HG03196 (cell line): ENCODE results near the gene SLC45A2.
"Not testable (repeated sequence)": the region's sequence is repeated elsewhere in the genome, so short reads cannot be mapped to it uniquely, and the experiment has no call there.

Experiments used
- ATAC-seq: cut with Tn5 transposase; IDR thresholded peaks from one replicate; pipeline ENCODE4 v1.9.1; 2021; ENCODE audit not compliant: unreplicated experiment

SLC45A2 gene

DNA sequence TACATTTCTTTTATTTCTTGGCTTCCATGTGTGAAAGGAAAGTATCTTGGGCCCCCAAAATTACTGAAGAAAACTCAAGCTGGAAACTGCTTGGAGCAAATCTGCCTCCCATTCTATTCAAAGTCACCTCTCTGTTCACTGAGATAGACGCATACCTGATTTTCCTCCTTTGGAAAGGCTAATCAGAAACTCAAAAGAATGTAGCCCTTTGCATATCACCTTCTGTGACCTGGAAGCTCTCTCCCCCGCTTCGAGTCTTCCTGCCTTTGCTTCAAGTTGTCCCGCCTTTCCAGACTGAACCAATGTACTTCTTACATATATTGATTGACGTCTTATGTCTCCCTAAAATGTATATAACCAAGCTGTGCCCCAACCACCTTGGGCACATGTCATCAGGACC, 53.4 kb downstream of the SLC45A2 start:
- ATAC-seq, result no peak

DNA sequence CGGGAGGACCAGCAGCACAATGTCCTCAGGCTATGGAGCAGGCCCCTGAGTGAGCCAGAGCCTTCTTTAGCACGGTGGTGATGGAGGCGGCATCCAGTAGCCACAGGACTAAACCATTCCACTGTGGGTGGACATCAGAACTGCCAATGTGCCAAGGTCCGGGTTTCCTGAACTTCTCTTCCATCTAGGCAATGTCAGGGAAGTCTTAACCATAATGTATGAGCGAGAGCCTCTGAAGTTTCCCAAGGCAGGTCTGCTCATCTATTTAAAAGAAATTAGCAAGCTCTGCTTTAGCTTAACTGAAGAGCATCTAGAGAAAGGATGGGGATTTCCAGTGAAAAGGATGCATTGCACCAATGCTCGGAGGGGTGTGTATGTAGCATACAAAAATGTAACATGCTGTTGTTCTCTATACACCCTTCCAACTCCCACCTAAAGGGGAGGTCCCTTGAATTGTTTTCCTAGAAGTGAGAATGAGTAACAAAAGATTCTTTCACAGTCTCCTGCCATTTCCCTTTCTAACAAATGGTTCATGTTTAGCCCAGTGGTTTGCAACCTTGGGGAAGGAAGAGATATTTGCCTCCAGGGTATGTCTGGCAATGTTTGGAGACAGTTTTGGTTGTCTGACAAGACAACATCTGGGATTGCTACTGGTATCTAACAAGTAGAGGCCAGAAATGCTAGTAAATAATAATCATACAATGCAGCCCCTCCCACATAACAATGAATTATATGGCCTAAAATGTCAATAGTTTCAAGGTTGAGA, 54.4 kb downstream of the SLC45A2 start:
- ATAC-seq, result no peak

DNA sequence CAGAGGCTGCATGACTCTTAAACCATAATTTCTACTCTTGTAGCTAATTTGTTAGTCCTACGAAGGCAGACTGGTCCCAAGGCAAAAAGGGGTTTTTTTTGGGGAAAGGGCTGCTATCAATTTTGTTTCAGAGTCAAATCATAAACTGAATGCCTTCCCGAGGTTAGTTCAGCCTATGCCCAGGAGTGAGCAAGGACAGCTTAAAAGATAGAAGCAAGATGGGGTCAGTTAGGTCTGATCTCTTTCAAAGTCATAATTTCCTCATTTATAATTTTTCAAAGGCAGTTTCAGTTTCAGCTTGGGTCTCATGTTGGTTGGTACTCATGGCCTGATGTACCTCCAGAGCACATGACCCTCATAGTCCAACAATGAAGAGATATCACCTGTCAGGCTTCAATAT, 56.2 kb downstream of the SLC45A2 start:
- no peak for ATAC-seq

DNA sequence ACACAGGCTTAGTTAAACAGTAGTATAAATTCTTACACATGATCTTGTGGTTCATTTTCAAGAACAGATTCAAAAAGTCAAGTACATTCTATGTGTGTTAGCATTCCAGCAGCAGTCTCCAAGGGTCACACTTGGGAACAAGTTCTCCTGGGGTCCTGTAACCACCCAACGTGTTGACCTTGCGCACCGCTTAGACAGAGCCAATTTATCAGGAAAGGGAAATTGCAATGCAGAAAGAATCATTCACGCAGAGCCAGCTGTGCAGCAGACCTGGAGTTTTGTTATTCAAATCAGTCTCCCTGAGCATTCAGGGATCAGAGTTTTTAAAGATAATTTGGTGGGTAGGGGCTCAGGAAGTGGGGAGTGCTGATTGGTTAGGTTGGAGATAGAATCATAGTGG, 56.8 kb downstream of the SLC45A2 start:
- ATAC-seq, result no peak

DNA sequence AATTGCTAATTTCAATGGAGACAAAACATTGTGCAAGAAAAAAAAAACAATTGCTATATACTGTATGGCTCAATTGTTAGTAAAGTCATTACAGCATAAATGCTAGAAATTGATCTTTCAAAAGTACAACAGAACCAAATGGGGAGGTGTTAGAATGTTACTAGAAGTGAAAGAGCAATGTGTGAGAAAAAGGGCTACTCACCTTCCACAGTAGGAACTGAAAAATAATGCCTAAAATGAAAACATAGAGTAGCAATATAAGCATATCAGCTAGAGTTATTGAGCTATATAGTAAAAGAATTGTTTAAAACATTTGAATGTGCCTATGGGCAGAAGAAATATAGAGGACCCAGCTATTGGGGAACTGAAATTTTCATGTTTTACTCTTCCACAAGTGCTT, 59.2 kb downstream of the SLC45A2 start:
- no peak for ATAC-seq

DNA sequence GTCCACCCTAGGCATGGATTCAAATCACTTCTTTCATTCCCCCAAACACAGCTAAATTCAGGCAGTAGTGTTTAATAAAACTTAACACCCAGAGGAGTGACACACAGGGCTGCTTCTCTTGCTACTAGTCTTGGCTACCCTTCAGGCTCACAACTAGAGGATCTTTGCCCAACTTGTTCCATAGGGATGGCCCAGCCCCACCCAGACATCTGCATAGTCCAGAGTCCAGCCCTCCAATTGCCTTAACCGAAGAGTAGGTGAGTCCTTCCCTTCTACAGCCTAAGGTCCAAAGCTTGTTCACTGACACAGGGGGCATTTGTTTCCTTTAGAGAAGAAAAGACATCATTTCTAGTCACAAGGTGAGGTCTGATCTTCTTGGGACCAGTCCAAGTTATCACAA, 63.5 kb downstream of the SLC45A2 start:
- ATAC-seq, result no peak

DNA sequence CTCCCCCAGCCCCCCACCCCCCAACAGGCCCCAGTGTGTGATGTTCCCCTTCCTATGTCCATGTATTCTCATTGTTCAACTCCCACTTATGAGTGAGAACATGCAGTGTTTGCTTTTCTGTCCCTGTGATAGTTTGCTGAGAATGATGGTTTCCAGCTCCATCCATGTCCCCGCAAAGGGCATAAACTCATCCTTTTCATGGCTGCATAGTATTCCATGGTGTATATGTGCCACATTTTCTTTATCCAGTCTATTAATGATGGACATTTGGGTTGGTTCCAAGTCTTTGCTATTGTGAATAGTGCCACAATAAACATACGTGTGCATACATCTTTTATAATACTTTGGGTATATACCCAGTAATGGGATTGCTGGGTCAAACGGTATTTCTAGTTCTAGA, 69.6 kb downstream of the SLC45A2 start:
- ATAC-seq, result not testable (repeated sequence)

DNA sequence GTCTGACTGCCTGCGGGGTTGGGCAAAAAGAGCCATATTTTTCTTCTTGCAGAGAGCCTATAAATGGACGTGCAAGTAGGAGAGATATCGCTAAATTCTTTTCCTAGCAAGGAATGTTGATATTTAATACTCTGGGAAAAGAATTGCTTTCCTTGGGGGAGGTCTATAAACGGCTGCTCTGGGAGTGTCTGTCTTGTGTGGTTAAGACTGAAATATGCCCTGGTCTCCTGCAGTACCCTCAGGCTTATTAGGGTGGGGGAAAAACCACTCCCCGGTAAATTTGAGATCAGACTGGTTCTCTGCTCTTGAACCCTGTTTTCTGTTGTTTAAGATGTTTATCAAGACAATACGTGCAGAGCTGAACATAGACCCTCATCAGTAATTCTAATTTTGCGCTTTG, 78.2 kb downstream of the SLC45A2 start:
- not testable (repeated sequence) for ATAC-seq

DNA sequence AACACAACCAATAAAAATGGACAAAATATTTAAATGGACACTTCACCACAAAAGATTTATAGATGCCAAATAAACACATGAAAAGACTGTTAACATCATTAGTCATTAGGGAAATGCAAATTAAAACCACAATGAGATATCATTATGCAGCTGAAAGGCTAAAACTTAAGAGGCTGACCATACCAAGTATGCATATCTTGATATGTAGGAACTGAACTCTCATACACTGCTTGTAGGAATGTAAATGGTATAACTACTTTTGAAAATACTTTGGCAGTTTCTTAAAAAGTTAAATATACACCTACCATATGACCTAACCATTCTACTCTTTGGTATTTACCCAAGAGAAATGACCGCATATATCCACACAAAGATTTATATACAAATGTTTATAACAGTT, 79.1 kb downstream of the SLC45A2 start:
- ATAC-seq, result no peak

DNA sequence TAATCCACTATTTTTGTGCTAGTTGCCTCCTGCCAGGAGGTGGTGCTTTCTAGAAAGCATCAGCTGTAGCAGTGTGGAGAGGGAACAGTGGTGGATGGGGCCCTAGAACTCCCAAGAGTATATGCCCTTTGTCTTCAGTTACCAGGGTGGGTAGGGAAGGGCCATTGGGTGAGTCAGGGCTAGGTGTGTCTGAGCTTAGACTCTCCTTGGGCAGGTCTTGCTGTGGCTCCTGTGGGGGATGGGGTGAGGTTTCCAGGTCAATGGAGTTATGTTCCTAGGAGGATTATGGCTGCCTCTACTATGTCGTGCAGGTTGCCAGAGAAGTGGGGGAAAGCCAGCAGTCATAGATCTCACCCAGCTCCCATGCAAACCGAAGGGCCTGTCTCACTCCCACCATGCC, 81.4 kb downstream of the SLC45A2 start:
- ATAC-seq, result no peak

DNA sequence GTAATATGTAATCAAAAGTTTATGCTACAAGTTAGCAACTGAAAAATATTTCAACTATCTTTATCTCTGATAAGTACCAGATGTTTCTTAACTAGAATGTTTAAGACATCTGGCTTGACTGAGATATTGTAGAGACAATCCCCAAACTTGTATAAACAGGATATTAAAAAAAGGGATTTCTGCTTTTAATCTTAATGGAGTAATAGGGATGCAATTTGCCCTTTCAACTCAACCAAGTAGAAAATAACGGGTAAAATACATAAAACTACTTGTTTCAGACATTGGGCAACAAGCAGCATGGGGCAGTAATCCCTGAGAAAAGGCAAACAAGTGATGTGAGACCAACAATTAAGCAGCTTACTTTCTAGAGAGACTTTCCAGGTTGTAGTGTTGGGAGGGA, 83.3 kb downstream of the SLC45A2 start:
- ATAC-seq, result no peak
